Neural progenitor cell (in vitro differentiated cells): ENCODE measurements around the gene FBXO17. TPM values are rescaled to one million over a fixed set of nuclear protein-coding genes. Genes with fewer than 3 reads are reported as not detected.

Experiments
- DNase-seq: peaks from one replicate; pipeline ENCODE4 v3.0.0-alpha.2; 2016; ENCODE audit warnings: low spot score
- H2AFZ ChIP-seq: fragments of 200-600 bp; sonication (generic); replicated peaks from 2 replicates; pipeline ENCODE4 v1.6.1; 2016; ENCODE audit warnings: antibody characterized with exemption
- H3F3A ChIP-seq: fragments of 200-600 bp; sonication (generic); 2 replicates; pipeline ENCODE4 v1.6.1; 2016; ENCODE audit warnings: antibody characterized with exemption, low read depth
- H3K27ac ChIP-seq: fragments of 200-600 bp; sonication (generic); 2 replicates; pipeline ENCODE4 v1.5.1; 2016; ENCODE audit warnings: mild to moderate bottlenecking
- H3K27me3 ChIP-seq: fragments of 200-600 bp; sonication (generic); 2 replicates; pipeline ENCODE4 v1.6.1; 2016; ENCODE audit warnings: mild to moderate bottlenecking, moderate library complexity
- H3K36me3 ChIP-seq: fragments of 200-600 bp; sonication (generic); 2 replicates; pipeline ENCODE4 v1.5.1; 2016
- H3K4me1 ChIP-seq: fragments of 200-600 bp; sonication (generic); 2 replicates; pipeline ENCODE4 v1.6.1; 2016; ENCODE audit warnings: mixed run types
- H3K4me2 ChIP-seq: fragments of 200-600 bp; sonication (generic); 2 replicates; pipeline ENCODE4 v1.6.1; 2016
- H3K4me3 ChIP-seq: fragments of 200-600 bp; sonication (generic); 2 replicates; pipeline ENCODE4 v1.5.1; 2016
- H3K79me2 ChIP-seq: fragments of 200-600 bp; sonication (generic); 2 replicates; pipeline ENCODE4 v1.6.1; 2016; ENCODE audit warnings: low read depth
- H3K9ac ChIP-seq: fragments of 200-600 bp; sonication (generic); 2 replicates; pipeline ENCODE4 v1.6.1; 2016
- H3K9me3 ChIP-seq: fragments of 200-600 bp; sonication (generic); 2 replicates; pipeline ENCODE4 v1.5.1; 2016; ENCODE audit warnings: low read depth
- H4K20me1 ChIP-seq: fragments of 200-600 bp; sonication (generic); 2 replicates; pipeline ENCODE4 v1.6.1; 2016; ENCODE audit warnings: low read depth
- H3K27ac Mint-ChIP-seq: 3 replicates; pipeline ENCODE4 v1.8.0; 2021; ENCODE audit warnings: mixed read lengths
- H3K27me3 Mint-ChIP-seq: 2 replicates; pipeline ENCODE4 v1.8.0; 2022; ENCODE audit warnings: low read depth, mild to moderate bottlenecking, inconsistent platforms, moderate library complexity, mixed read lengths; ENCODE audit not compliant: insufficient read depth
- H3K36me3 Mint-ChIP-seq: 3 replicates; pipeline ENCODE4 v1.8.0; 2021; ENCODE audit warnings: mixed read lengths
- H3K4me1 Mint-ChIP-seq: 3 replicates; pipeline ENCODE4 v1.8.0; 2021; ENCODE audit warnings: mixed read lengths
- H3K4me3 Mint-ChIP-seq: 3 replicates; pipeline ENCODE4 v1.8.0; 2021; ENCODE audit warnings: mild to moderate bottlenecking, moderate library complexity, mixed read lengths
- H3K9me3 Mint-ChIP-seq: 3 replicates; pipeline ENCODE4 v1.8.0; 2020; ENCODE audit warnings: mixed read lengths
- EZH2 ChIP-seq: fragments of 200-600 bp; sonication (generic); IDR thresholded peaks from 2 replicates; pipeline ENCODE4 v1.6.1; 2017; ENCODE audit warnings: antibody characterized with exemption, mild to moderate bottlenecking, moderate library complexity
- EZH2phosphoT487 ChIP-seq: fragments of 200-600 bp; sonication (generic); IDR thresholded peaks from 2 replicates; pipeline ENCODE4 v1.6.1; 2017; ENCODE audit warnings: antibody characterized with exemption
- total RNA-seq: library from RNA; depleted of rRNA; stranded (reverse); fragments of >200 nt; gene quantifications from 2 replicates; pipeline ENCODE4 v1.2.3, GENCODE V29; 2015; ENCODE audit warnings: low replicate concordance
- TF ChIP-seq, protein P1 (sequence below): fragments of 200-600 bp; sonication (generic); IDR thresholded peaks from 2 replicates; pipeline ENCODE4 v1.5.1; 2017; ENCODE audit warnings: antibody characterized with exemption, mild to moderate bottlenecking

Gene FBXO17
- total RNA-seq, 1 donor from 2014 or later = 8.3 TPM

DNA sequence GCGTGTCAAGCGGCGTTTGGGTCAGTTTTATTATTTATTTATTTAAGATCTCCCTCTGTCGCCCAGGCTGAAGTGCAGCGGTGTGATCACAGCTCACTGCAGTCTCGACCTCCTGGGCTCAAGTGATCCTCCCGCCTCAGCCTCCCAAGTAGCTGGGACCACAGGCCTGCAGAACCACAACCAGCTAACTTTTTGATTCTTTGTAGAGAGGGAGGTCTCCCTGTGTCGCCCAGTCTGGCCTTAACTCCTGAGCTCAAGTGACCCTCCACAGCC lies 44.1 kb downstream of the FBXO17 start:
- no peak for DNase-seq
- TF ChIP-seq EZH2 (no peak), EZH2phosphoT487 (no peak)
- TF ChIP-seq, protein P1, sequence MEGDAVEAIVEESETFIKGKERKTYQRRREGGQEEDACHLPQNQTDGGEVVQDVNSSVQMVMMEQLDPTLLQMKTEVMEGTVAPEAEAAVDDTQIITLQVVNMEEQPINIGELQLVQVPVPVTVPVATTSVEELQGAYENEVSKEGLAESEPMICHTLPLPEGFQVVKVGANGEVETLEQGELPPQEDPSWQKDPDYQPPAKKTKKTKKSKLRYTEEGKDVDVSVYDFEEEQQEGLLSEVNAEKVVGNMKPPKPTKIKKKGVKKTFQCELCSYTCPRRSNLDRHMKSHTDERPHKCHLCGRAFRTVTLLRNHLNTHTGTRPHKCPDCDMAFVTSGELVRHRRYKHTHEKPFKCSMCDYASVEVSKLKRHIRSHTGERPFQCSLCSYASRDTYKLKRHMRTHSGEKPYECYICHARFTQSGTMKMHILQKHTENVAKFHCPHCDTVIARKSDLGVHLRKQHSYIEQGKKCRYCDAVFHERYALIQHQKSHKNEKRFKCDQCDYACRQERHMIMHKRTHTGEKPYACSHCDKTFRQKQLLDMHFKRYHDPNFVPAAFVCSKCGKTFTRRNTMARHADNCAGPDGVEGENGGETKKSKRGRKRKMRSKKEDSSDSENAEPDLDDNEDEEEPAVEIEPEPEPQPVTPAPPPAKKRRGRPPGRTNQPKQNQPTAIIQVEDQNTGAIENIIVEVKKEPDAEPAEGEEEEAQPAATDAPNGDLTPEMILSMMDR = no peak
- peaks cover 18% of the 10 kb centered on the region for H3K36me3 Mint-ChIP-seq

GRCh38 chr19:38930776-38931520 lies 44.6 kb downstream of the FBXO17 start, which contains the start of gene MRPS12:
MRPS12 (plus strand) TSS chr19:38930944; CDS start chr19:38931295, 351 bp downstream.
- H3K27me3 Mint-ChIP-seq = peaks cover 2% of the 10 kb centered on the region
- no peaks in the 10 kb centered on the region for H3K27me3 ChIP-seq
- H3K4me2 ChIP-seq = peak within 1 kb of the TSS; percentile 93
- no peaks in the 10 kb centered on the region for H3K36me3 ChIP-seq
- H3K79me2 ChIP-seq = peaks cover 48% of the 10 kb centered on the region
- H3K36me3 Mint-ChIP-seq = peaks cover 18% of the 10 kb centered on the region
- peaks cover 9% of the 10 kb centered on the region for H3K4me1 ChIP-seq
- TF ChIP-seq EZH2phosphoT487 (no peak), EZH2 (no peak)
- TF ChIP-seq, protein P1 = no peak
- H3K9me3 Mint-ChIP-seq = peaks cover 6% of the 10 kb centered on the region
- H3K27ac Mint-ChIP-seq = peak within 1 kb of the TSS; percentile 88
- peak within 1 kb of the TSS; percentile 97 for H2AFZ ChIP-seq
- no peaks in the 10 kb centered on the region for H3F3A ChIP-seq
- no peaks in the 10 kb centered on the region for H4K20me1 ChIP-seq
- H3K9me3 ChIP-seq = no peaks in the 10 kb centered on the region
- DNase-seq = peak; percentile 100
- H3K4me1 Mint-ChIP-seq = peaks cover 19% of the 10 kb centered on the region
- H3K27ac ChIP-seq = peak within 1 kb of the TSS; percentile 91
- peak within 1 kb of the TSS; percentile 97 for H3K4me3 Mint-ChIP-seq
- H3K9ac ChIP-seq = peak within 1 kb of the TSS; percentile 94
- H3K4me3 ChIP-seq = peak within 1 kb of the TSS; percentile 74

More for the DNA sequence above, 44.1 kb downstream of the FBXO17 start:
- Mint-ChIP-seq H3K27ac (no peak overlapping the region), H3K27me3 (peaks cover 2% of the 10 kb centered on the region), H3K4me3 (peak overlapping the region; percentile 97), H3K4me1 (peaks cover 19% of the 10 kb centered on the region), H3K9me3 (peaks cover 6% of the 10 kb centered on the region)
- peak overlapping the region; percentile 74 for H3K4me3 ChIP-seq
- H4K20me1 ChIP-seq = no peaks in the 10 kb centered on the region
- no peak overlapping the region for H3K27ac ChIP-seq
- H3K9ac ChIP-seq = peak overlapping the region; percentile 74
- H3K4me1 ChIP-seq = peaks cover 9% of the 10 kb centered on the region
- H3K79me2 ChIP-seq = peaks cover 48% of the 10 kb centered on the region
- H3K27me3 ChIP-seq = no peaks in the 10 kb centered on the region
- no peaks in the 10 kb centered on the region for H3F3A ChIP-seq
- no peaks in the 10 kb centered on the region for H3K36me3 ChIP-seq
- H2AFZ ChIP-seq = no peak overlapping the region
- no peaks in the 10 kb centered on the region for H3K9me3 ChIP-seq
- peak overlapping the region; percentile 93 for H3K4me2 ChIP-seq

DNA sequence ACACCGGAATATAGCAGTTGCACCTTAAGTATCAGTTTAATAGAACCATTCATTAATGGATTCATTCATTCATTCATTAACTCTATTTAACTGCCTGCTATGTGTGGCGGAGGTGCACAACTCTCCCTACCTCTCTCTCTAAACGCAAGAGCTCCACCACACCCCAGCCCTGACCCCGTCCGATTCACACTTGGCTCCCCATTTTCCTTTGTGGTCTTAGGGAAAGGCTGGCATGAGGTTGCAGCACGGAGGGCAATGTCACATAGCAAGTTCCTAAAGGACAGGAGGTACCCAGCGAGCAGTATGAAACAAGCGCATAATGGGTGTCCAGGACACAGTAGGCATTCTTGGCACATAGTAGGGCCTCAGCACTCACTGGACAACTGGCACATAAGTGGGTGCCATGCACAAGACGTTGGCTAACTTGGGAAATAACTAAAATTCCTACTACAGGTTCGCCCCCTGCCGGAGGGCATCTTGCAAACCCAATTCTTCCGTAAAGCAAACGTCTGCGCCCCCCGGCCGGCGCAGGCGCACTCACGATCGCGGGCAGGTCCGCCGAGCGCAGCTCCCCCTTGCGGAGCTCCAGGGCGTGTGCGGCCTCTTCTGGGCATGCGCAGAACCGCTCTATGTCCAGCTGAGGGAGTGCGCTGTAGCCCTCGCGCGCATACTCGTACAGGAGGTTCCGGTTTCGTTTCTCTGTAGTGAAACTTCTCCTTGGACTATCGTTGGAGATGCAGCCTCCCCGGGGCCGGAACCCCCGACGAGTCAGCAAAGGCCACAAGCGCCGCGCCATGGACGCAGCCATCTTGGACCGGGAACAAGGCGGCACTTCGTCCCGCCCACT lies 45.4 kb downstream of the FBXO17 start, which contains the start of gene SARS2:
TSS of gene SARS2 (minus strand) at position 835 of the 847 bp plus-strand sequence. CDS start at position 808, 27 bp downstream.
- H3K36me3 ChIP-seq = no peaks in the 10 kb centered on the region
- peak within 1 kb of the TSS; percentile 93 for H3K4me2 ChIP-seq
- Mint-ChIP-seq H3K4me3 (peak within 1 kb of the TSS; percentile 97), H3K27me3 (peaks cover 2% of the 10 kb centered on the region), H3K27ac (peak within 1 kb of the TSS; percentile 88), H3K9me3 (peaks cover 6% of the 10 kb centered on the region), H3K4me1 (peaks cover 19% of the 10 kb centered on the region), H3K36me3 (peaks cover 11% of the 10 kb centered on the region)
- no peaks in the 10 kb centered on the region for H3F3A ChIP-seq
- peaks cover 48% of the 10 kb centered on the region for H3K79me2 ChIP-seq
- peak within 1 kb of the TSS; percentile 97 for H2AFZ ChIP-seq
- H3K27me3 ChIP-seq = no peaks in the 10 kb centered on the region
- H3K4me1 ChIP-seq = peaks cover 9% of the 10 kb centered on the region
- peak within 1 kb of the TSS; percentile 74 for H3K4me3 ChIP-seq
- H3K9ac ChIP-seq = peak within 1 kb of the TSS; percentile 94
- H3K9me3 ChIP-seq = no peaks in the 10 kb centered on the region
- H4K20me1 ChIP-seq = no peaks in the 10 kb centered on the region
- H3K27ac ChIP-seq = peak within 1 kb of the TSS; percentile 91
- DNase-seq = peak; percentile 97
- TF ChIP-seq, protein P1 = peak; percentile 100
- no peak for TF ChIP-seq EZH2
